ENCODE measurements around the gene PTPRD. TPM values are rescaled to one million over a fixed set of nuclear protein-coding genes. Genes with fewer than 3 reads are reported as not detected.

The PTPRD gene
- total RNA-seq, 4 donors from 2014 or later, result 0.72 to 8.0 (median 3.0) TPM

- no peak for TF ChIP-seq POLR2A (IDR thresholded peaks at IDR 0.05)
- TF ChIP-seq, protein P1, sequence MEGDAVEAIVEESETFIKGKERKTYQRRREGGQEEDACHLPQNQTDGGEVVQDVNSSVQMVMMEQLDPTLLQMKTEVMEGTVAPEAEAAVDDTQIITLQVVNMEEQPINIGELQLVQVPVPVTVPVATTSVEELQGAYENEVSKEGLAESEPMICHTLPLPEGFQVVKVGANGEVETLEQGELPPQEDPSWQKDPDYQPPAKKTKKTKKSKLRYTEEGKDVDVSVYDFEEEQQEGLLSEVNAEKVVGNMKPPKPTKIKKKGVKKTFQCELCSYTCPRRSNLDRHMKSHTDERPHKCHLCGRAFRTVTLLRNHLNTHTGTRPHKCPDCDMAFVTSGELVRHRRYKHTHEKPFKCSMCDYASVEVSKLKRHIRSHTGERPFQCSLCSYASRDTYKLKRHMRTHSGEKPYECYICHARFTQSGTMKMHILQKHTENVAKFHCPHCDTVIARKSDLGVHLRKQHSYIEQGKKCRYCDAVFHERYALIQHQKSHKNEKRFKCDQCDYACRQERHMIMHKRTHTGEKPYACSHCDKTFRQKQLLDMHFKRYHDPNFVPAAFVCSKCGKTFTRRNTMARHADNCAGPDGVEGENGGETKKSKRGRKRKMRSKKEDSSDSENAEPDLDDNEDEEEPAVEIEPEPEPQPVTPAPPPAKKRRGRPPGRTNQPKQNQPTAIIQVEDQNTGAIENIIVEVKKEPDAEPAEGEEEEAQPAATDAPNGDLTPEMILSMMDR (IDR thresholded peaks at IDR 0.05), result no peak
- no peak overlapping the region for H3K4me3 ChIP-seq (ENCODE audit: low read depth, poor library complexity, severe bottlenecking)
- DNase-seq (ENCODE audit: low spot score in 2 of 2), result no peak
- intact Hi-C loops (cut with DNase I; ENCODE audit: low total_unique reads), result no loop called here
Measured at GRCh38 chr9:8392866-8393265, 2219.9 kb downstream of the PTPRD start.

DNA sequence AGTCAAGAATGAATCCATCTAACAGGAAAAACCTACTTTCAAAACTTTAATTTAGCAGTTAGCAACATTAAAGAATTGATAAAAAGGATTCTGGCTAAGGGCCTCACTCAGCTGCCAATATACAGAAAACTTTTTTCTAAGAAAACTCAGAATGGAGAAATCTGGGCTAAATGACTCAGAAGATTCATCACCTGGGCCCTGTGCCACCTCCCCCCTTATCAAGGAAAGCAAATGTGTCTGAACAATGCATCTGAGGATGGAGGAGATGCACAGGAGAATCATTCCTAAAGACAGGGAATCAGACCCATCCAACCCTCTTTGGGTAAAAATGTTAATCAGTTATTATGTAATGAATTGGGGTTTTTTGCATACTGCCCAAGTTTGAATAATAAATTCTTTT, 2221.2 kb downstream of the PTPRD start:
- DNase-seq (ENCODE audit: low spot score in 2 of 2), result no peak
- intact Hi-C loops (cut with DNase I; ENCODE audit: low total_unique reads), result no loop called here
- no peak overlapping the region for H3K4me3 ChIP-seq (ENCODE audit: low read depth, poor library complexity, severe bottlenecking)
- TF ChIP-seq, protein P1 (IDR thresholded peaks at IDR 0.05), result no peak
- no peak for TF ChIP-seq POLR2A (IDR thresholded peaks at IDR 0.05)

DNA sequence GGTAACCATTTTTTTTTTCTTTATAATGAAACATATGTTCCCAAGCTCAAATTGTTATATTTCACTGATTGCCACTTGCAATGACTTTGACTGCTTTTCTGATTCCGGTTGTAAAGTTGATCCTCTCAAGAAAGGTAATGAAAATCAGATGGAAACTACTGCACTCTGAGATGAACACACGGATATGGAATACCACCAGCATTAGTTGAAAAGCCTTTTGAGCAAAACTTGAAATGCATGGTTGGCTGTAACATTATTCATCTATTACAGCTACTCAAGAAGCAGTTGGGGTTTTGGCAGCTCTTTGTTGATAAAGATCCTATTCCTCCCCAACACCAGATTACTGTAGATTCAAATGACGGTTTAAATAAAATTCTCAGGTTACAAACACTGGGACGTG, 2221.7 kb downstream of the PTPRD start:
- intact Hi-C loops (cut with DNase I; ENCODE audit: low total_unique reads), result no loop called here
- 74 to 80% methylated on average over 4 of the region's 4 CpGs for WGBS, 2 donors
- no peak for DNase-seq (ENCODE audit: low spot score in 2 of 2)
- no peak overlapping the region for H3K4me3 ChIP-seq (ENCODE audit: low read depth, poor library complexity, severe bottlenecking)
- TF ChIP-seq, protein P1 (IDR thresholded peaks at IDR 0.05), result no peak
- no peak for TF ChIP-seq POLR2A (IDR thresholded peaks at IDR 0.05)

- intact Hi-C loops (cut with DNase I; ENCODE audit: low total_unique reads), result no loop called here
- no peak overlapping the region for H3K4me3 ChIP-seq (ENCODE audit: low read depth, poor library complexity, severe bottlenecking)
- DNase-seq (ENCODE audit: low spot score in 2 of 2), result no peak
- TF ChIP-seq, protein P1 (IDR thresholded peaks at IDR 0.05), result no peak
- no peak for TF ChIP-seq POLR2A (IDR thresholded peaks at IDR 0.05)
Measured at GRCh38 chr9:8390571-8390970, 2222.2 kb downstream of the PTPRD start.

GRCh38 chr9:8389531-8389930, 2223.3 kb downstream of the PTPRD start:
- no peak for TF ChIP-seq POLR2A (IDR thresholded peaks at IDR 0.05)
- TF ChIP-seq, protein P1 (IDR thresholded peaks at IDR 0.05), result no peak
- no peak for DNase-seq (ENCODE audit: low spot score in 2 of 2)
- 76 to 82% methylated on average over 3 of the region's 3 CpGs for WGBS, 2 donors
- intact Hi-C loops (cut with DNase I; ENCODE audit: low total_unique reads), result no loop called here
- no peak overlapping the region for H3K4me3 ChIP-seq (ENCODE audit: low read depth, poor library complexity, severe bottlenecking)

- no peak for DNase-seq (ENCODE audit: low spot score in 2 of 2)
- no peak overlapping the region for H3K4me3 ChIP-seq (ENCODE audit: low read depth, poor library complexity, severe bottlenecking)
- intact Hi-C loops (cut with DNase I; ENCODE audit: low total_unique reads), result no loop called here
- 69 to 74% methylated on average over 1 of the region's 1 CpG for WGBS, 2 donors
- TF ChIP-seq, protein P1 (IDR thresholded peaks at IDR 0.05), result no peak
- TF ChIP-seq POLR2A (IDR thresholded peaks at IDR 0.05), result no peak
Measured at GRCh38 chr9:8388132-8388531, 2224.7 kb downstream of the PTPRD start.
